Epithelial cell of esophagus (primary cell): ENCODE data around the gene RNF126.
A peak's percentile ranks its signal among the peaks of the same experiment; 100 is the strongest.

Experiments used
- DNase-seq: peaks from one replicate; pipeline ENCODE4 v3.0.0; 2010; ENCODE audit warnings: low read depth
- H3K4me3 ChIP-seq: 2 replicates; pipeline ENCODE4 v1.5.1; 2011; ENCODE audit warnings: mild to moderate bottlenecking, low read length, control low read depth
- CTCF ChIP-seq: IDR thresholded peaks from 2 replicates; pipeline ENCODE4 v1.5.1; 2011; ENCODE audit warnings: low read depth, mild to moderate bottlenecking, low read length, control low read depth, inconsistent platforms; ENCODE audit not compliant: insufficient read depth; ENCODE audit errors: missing control alignments

The RNF126 gene

DNA sequence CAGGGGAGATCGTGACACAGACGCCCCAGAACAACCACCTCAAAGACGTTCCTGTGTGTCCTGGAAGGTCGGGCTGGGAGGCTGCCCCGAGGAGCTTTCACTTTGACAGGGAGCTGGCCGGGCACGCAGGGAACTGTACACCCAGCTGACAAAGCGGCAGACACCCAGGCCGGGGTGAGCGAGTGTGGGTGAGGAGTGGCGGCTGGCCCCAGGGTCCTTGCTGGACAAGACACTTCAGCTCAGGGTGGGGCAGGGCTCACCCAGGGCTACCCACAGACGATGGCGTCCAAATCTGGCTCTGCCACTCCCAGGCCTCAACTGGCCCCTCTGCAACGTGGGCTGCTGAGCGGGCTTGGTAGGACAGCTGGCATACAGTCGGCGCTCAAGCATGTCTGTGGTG, 21.3 kb downstream of the RNF126 start:
- TF ChIP-seq CTCF = no peak
- peak; percentile 7 for DNase-seq
- no peak overlapping the region for H3K4me3 ChIP-seq

DNA sequence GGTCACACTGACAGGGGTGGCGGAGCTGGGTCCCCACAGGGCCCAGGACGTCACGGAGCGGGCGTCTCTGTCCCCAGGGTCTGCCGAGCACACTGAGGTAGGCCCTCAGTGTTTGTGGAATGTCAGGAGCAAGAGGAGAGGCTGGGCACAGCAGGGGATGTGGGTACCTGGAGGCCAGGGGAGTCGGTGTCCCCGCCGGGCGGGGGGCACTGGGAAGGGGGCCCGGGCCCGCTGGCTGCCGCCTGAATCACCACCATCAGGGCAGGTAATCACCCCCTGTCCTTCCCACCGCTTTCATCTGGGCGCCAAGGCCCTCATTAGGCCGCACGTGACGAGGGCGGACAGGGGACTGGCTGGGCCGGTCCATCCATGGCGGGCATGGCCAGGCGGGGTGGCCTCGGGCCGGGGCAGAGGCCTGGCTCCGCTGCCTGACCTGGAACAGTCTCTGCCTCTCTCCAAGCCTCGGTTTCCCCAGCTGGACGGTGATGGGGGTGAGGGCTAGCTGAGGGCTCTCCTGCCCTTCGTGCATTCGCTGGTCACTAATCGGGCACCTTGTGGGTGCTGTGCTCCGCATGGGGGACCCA, 22.3 kb downstream of the RNF126 start:
- DNase-seq = no peak
- TF ChIP-seq CTCF = no peak
- no peak overlapping the region for H3K4me3 ChIP-seq

DNA sequence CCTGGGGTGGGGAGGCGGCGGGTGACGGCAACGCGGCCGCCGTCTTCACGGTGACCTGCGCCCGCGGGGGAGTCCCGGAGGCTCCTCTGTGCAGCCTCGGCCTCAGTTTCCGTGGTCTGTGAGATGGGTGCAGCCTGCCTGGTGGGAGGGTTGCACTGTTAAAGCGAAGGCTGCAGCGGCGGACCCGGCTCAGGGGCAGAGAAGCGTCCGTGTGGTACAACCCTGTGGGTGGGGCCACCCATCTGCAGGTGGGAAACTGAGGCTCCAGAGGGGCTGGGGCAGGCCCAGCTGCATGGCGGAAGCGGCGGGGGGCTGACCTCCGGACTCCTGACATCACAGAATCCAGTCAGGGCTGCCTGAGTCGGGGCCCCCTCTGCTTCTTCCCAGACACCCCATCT, 22.9 kb downstream of the RNF126 start:
- no peak overlapping the region for H3K4me3 ChIP-seq
- DNase-seq = no peak
- no peak for TF ChIP-seq CTCF

DNA sequence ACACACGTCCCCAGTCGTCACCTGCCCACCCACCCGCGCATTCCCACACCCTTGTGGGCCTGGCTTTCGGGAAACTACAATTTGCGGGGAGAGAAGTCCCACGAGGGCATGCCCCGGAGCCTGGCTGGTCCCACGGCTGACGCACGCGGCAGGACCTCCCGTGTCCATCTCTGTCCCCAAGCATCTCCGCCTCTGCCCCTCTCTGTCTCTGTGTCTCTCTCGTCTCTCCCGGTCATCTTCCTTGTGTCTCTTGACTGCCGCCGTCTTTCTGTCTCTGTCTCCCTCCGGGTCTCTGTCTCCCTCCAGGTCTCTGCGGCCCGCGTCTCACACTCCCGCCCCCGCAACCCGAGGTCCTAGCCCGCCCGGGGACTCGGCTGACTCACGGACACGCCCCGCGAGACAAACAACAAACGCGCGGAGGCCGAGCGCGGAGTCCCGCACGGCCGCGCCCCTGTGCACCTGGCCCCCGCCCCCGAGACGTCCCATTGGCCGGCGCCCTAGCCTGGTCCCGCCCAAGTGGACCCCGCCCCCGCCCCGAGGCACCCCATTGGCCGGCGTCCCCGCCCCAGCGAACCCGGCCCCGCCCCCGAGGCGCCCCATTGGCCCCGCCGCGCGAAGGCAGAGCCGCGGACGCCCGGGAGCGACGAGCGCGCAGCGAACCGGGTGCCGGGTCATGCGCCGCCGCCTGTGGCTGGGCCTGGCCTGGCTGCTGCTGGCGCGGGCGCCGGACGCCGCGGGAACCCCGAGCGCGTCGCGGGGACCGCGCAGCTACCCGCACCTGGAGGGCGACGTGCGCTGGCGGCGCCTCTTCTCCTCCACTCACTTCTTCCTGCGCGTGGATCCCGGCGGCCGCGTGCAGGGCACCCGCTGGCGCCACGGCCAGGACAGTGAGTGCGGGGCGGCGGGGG, 23.5 kb downstream of the RNF126 start, which contains the start of gene FGF22:
FGF22 (plus strand) TSS at position 627 of the 908 bp plus-strand sequence; CDS start at position 674, 47 bp downstream.
- peak; percentile 96 for DNase-seq
- H3K4me3 ChIP-seq = peak within 1 kb of the TSS; percentile 28
- no peak for TF ChIP-seq CTCF

- no peak overlapping the region for H3K4me3 ChIP-seq
- no peak for TF ChIP-seq CTCF
- no peak for DNase-seq
Measured at GRCh38 chr19:638906-639252, 24.1 kb downstream of the RNF126 start.

GRCh38 chr19:634975-635652, 27.9 kb downstream of the RNF126 start:
- no peak for DNase-seq
- TF ChIP-seq CTCF = no peak
- H3K4me3 ChIP-seq = no peak overlapping the region
